WTC11 (cell line): Measurements from ENCODE around the gene GPATCH1. TPM values are rescaled to one million over a fixed set of nuclear protein-coding genes. Genes with fewer than 3 reads are reported as not detected.

ENCODE experiments used
- ATAC-seq: fragments of 200-7000 bp; cut with Tn5 transposase; 2 replicates; pipeline ENCODE4 v1.10.0; 2021; ENCODE audit warnings: mild to moderate bottlenecking, moderate library complexity
- CTCF ChIA-PET: fragments of 300-600 bp; sonication (Branson Sonifier 250); formaldehyde crosslinking; loops from one replicate; lab custom pipeline; 2021; ENCODE audit warnings: antibody characterized with exemption; lab: Charles Lee
- POLR2A ChIA-PET: fragments of 350-600 bp; sonication (Branson Sonifier 250); formaldehyde crosslinking; loops from one replicate; lab custom pipeline; 2021; ENCODE audit warnings: antibody characterized with exemption; lab: Charles Lee
- DNase-seq: peaks from one replicate; pipeline ENCODE4 v3.0.0; 2021; ENCODE audit warnings: low spot score
- H3K27ac Mint-ChIP-seq: 2 replicates; pipeline ENCODE4 v1.8.0; 2021; ENCODE audit warnings: mixed read lengths
- H3K27me3 Mint-ChIP-seq: 2 replicates; pipeline ENCODE4 v1.8.0; 2021; ENCODE audit warnings: low read depth, mild to moderate bottlenecking, moderate library complexity, mixed read lengths
- H3K36me3 Mint-ChIP-seq: 2 replicates; pipeline ENCODE4 v1.8.0; 2021; ENCODE audit warnings: mixed read lengths
- H3K4me1 Mint-ChIP-seq: 2 replicates; pipeline ENCODE4 v1.8.0; 2022; ENCODE audit warnings: mixed read lengths
- H3K4me3 Mint-ChIP-seq: 2 replicates; pipeline ENCODE4 v1.8.0; 2021; ENCODE audit warnings: mild to moderate bottlenecking, moderate library complexity, mixed read lengths
- H3K9me3 Mint-ChIP-seq: 2 replicates; pipeline ENCODE4 v1.8.0; 2021; ENCODE audit warnings: mixed read lengths
- ATF6 ChIP-seq: sonication (generic); formaldehyde crosslinking; IDR thresholded peaks from 2 replicates; pipeline ENCODE4 v1.8.1; 2023; ENCODE audit warnings: mild to moderate bottlenecking, missing genetic modification reagents
- E2F1 ChIP-seq: sonication (generic); formaldehyde crosslinking; IDR thresholded peaks from 2 replicates; pipeline ENCODE4 v1.8.0; 2022; ENCODE audit warnings: mild to moderate bottlenecking, missing genetic modification reagents
- ELF4 ChIP-seq: sonication (generic); formaldehyde crosslinking; IDR thresholded peaks from 2 replicates; pipeline ENCODE4 v1.8.1; 2022; ENCODE audit warnings: low read depth, mild to moderate bottlenecking, moderate library complexity, missing genetic modification reagents
- FOXJ3 ChIP-seq: sonication (generic); formaldehyde crosslinking; IDR thresholded peaks from 2 replicates; pipeline ENCODE4 v1.9.0; 2021; ENCODE audit warnings: missing genetic modification reagents, mild to moderate bottlenecking, borderline replicate concordance
- FOXK1 ChIP-seq: sonication (generic); formaldehyde crosslinking; IDR thresholded peaks from 2 replicates; pipeline ENCODE4 v1.8.0; 2022; ENCODE audit warnings: mild to moderate bottlenecking, moderate library complexity, missing genetic modification reagents
- GRHL2 ChIP-seq: fragments of 250-450 bp; sonication (Bioruptor Pico); IDR thresholded peaks from 2 replicates; pipeline ENCODE4 v1.8.0; 2022; ENCODE audit warnings: mild to moderate bottlenecking, moderate library complexity; ENCODE audit not compliant: insufficient replicate concordance, severe bottlenecking
- IRF1 ChIP-seq: sonication (generic); formaldehyde crosslinking; IDR thresholded peaks from 2 replicates; pipeline ENCODE4 v1.8.0; 2023; ENCODE audit warnings: missing genetic modification reagents
- MAX ChIP-seq: sonication (generic); formaldehyde crosslinking; IDR thresholded peaks from 2 replicates; pipeline ENCODE4 v1.8.0; 2022; ENCODE audit warnings: mild to moderate bottlenecking, missing genetic modification reagents
- MLX ChIP-seq: sonication (generic); formaldehyde crosslinking; IDR thresholded peaks from 2 replicates; pipeline ENCODE4 v1.8.1; 2023; ENCODE audit warnings: mild to moderate bottlenecking, missing genetic modification reagents, moderate library complexity
- MXD4 ChIP-seq: fragments of 250-450 bp; sonication (Bioruptor Pico); IDR thresholded peaks from 2 replicates; pipeline ENCODE4 v1.8.0; 2021; ENCODE audit warnings: mild to moderate bottlenecking, moderate library complexity, borderline replicate concordance
- NFE2L1 ChIP-seq: sonication (generic); formaldehyde crosslinking; IDR thresholded peaks from 2 replicates; pipeline ENCODE4 v1.8.1; 2023; ENCODE audit warnings: missing genetic modification reagents
- NR2C2 ChIP-seq: sonication (generic); formaldehyde crosslinking; IDR thresholded peaks from 2 replicates; pipeline ENCODE4 v1.8.0; 2022; ENCODE audit warnings: mild to moderate bottlenecking, missing genetic modification reagents
- OVOL2 ChIP-seq: fragments of 250-450 bp; sonication (Bioruptor Pico); IDR thresholded peaks from 2 replicates; pipeline ENCODE4 v1.9.0; 2021; ENCODE audit warnings: mild to moderate bottlenecking, borderline replicate concordance
- RORB ChIP-seq: fragments of 250-450 bp; sonication (Bioruptor Pico); IDR thresholded peaks from 2 replicates; pipeline ENCODE4 v1.9.0; 2021; ENCODE audit warnings: mild to moderate bottlenecking
- TEAD4 ChIP-seq: sonication (generic); formaldehyde crosslinking; IDR thresholded peaks from 2 replicates; pipeline ENCODE4 v1.8.0; 2022; ENCODE audit warnings: mild to moderate bottlenecking, missing genetic modification reagents
- ZBTB43 ChIP-seq: sonication (generic); formaldehyde crosslinking; IDR thresholded peaks from 2 replicates; pipeline ENCODE4 v1.8.1; 2023; ENCODE audit warnings: mild to moderate bottlenecking, missing genetic modification reagents
- ZNF121 ChIP-seq: sonication (generic); formaldehyde crosslinking; IDR thresholded peaks from 2 replicates; pipeline ENCODE4 v1.8.0; 2023; ENCODE audit warnings: missing genetic modification reagents
- ZNF263 ChIP-seq: sonication (generic); formaldehyde crosslinking; IDR thresholded peaks from 2 replicates; pipeline ENCODE4 v1.8.1; 2022; ENCODE audit warnings: low read depth, mild to moderate bottlenecking, moderate library complexity, missing genetic modification reagents
- ZNF281 ChIP-seq: sonication (generic); formaldehyde crosslinking; IDR thresholded peaks from 2 replicates; pipeline ENCODE4 v1.8.0; 2023; ENCODE audit warnings: mild to moderate bottlenecking, missing genetic modification reagents
- ZSCAN18 ChIP-seq: fragments of 250-450 bp; sonication (Bioruptor Pico); IDR thresholded peaks from 2 replicates; pipeline ENCODE4 v2.1.2; 2022; ENCODE audit warnings: mild to moderate bottlenecking, moderate library complexity
- total RNA-seq: library from RNA; stranded (reverse); gene quantifications from 3 replicates; pipeline ENCODE4 v1.2.3, GENCODE V29; 2021

The GPATCH1 gene
- total RNA-seq, 1 experiment from 2014 or later: 10.7 TPM

GRCh38 chr19:33055718-33056117, 25.3 kb upstream of the GPATCH1 start (continued):
- no peak for TF ChIP-seq ZNF281
- no peak for TF ChIP-seq MXD4 (CRISPR knock-in tag)
- TF ChIP-seq ATF6: no peak
- no peak for TF ChIP-seq MLX (CRISPR knock-in tag)
- TF ChIP-seq, all 79 proteins: peak for 0

- POLR2A ChIA-PET: no interaction called here
- Mint-ChIP-seq H3K4me3 (no peak overlapping the region), H3K36me3 (no peaks in the 10 kb centered on the region; the same call in 1 of the 2 replicates), H3K27ac (peak overlapping the region; percentile 22; the same call in 1 of the 2 replicates), H3K4me1 (peaks cover 20% of the 10 kb centered on the region), H3K27me3 (peaks cover 3% of the 10 kb centered on the region; the same call in 1 of the 2 replicates), H3K9me3 (no peaks in the 10 kb centered on the region)
- CTCF ChIA-PET: no interaction called here
- no peak for DNase-seq
- no peak for ATAC-seq
- TF ChIP-seq FOXJ3 (no peak), ZNF121 (CRISPR knock-in tag) (peak; percentile 59; the same call in 1 of the 2 replicates)
Measured at GRCh38 chr19:33060586-33060985, 20.4 kb upstream of the GPATCH1 start.

GRCh38 chr19:33062902-33063301, 18.1 kb upstream of the GPATCH1 start:
- ChIA-PET POLR2A (interaction anchor here (1.1 kb wide), 1 partner anchor 40 kb away, joined by 3 read pairs; no protein-coding TSS in a partner anchor), CTCF (interaction anchor here (1.2 to 1.6 kb wide), 2 partner anchors 11 to 121 kb away, joined by 3 to 5 read pairs; no protein-coding TSS in a partner anchor)
- DNase-seq (no peak), ATAC-seq (no peak)
- Mint-ChIP-seq H3K9me3 (no peaks in the 10 kb centered on the region), H3K27me3 (peaks cover 13% of the 10 kb centered on the region), H3K4me3 (peak overlapping the region; percentile 87), H3K36me3 (no peaks in the 10 kb centered on the region), H3K4me1 (peaks cover 20% of the 10 kb centered on the region), H3K27ac (no peak overlapping the region)
- TF ChIP-seq OVOL2 (CRISPR knock-in tag): no peak
- TF ChIP-seq MAX (CRISPR knock-in tag): no peak
- no peak for TF ChIP-seq FOXJ3
- TF ChIP-seq ELF4 (CRISPR knock-in tag): no peak
- TF ChIP-seq ZSCAN18 (CRISPR knock-in tag): no peak
- no peak for TF ChIP-seq NFE2L1 (CRISPR knock-in tag)
- no peak for TF ChIP-seq FOXK1 (CRISPR knock-in tag)
- TF ChIP-seq MXD4 (CRISPR knock-in tag): no peak
- no peak for TF ChIP-seq ATF6
- no peak for TF ChIP-seq ZNF263 (CRISPR knock-in tag)
- TF ChIP-seq TEAD4 (CRISPR knock-in tag): no peak
- no peak for TF ChIP-seq IRF1 (CRISPR knock-in tag)
- no peak for TF ChIP-seq NR2C2
- TF ChIP-seq RORB: no peak
- TF ChIP-seq GRHL2 (CRISPR knock-in tag): no peak
- TF ChIP-seq ZBTB43 (CRISPR knock-in tag): no peak
- no peak for TF ChIP-seq E2F1 (CRISPR knock-in tag)
